ENCODE results near the gene FBXO9.

- no peak for TF ChIP-seq CTCF (conservative IDR thresholded peaks at IDR 0.05)
- no peak for TF ChIP-seq ZFX (IDR thresholded peaks at IDR 0.05)
Measured at GRCh38 chr6:53043581-53043980, 21.6 kb upstream of the FBXO9 start.
